HCT116 (cell line): ENCODE results near the gene SYNE1. TPM values are rescaled to one million over a fixed set of nuclear protein-coding genes. Genes with fewer than 3 reads are reported as not detected.
A peak's percentile ranks its signal among the peaks of the same experiment; 100 is the strongest.

Experiments used
- ATAC-seq: fragments of 200-7000 bp; cut with Tn5 transposase; 2 replicates; pipeline ENCODE4 v1.9.1; 2020; ENCODE audit warnings: mild to moderate bottlenecking, moderate library complexity
- BruUV-seq: library from RNA; stranded (reverse); fragments of 400-500 nt; replicated peaks from 2 replicates; lab custom pipeline; 2021; lab: Mats Ljungman, UMichigan
- CTCF ChIA-PET: fragments of 300-600 bp; sonication (Branson Sonifier 250); formaldehyde crosslinking; loops from one replicate; lab custom pipeline; 2021; ENCODE audit warnings: antibody characterized with exemption; lab: Charles Lee
- POLR2A ChIA-PET: fragments of 300-600, 350-600 bp; sonication (Branson Sonifier 250); formaldehyde crosslinking; loops from one replicate; lab custom pipeline; 2021; ENCODE audit warnings: antibody characterized with exemption; lab: Charles Lee
- RAD21 ChIA-PET, 2 experiments: fragments of 300-600 bp; sonication (Branson Sonifier 250); formaldehyde crosslinking; loops; one replicate each; lab custom pipeline; 2023; ENCODE audit warnings: low total read pairs in 2 of 2; ENCODE audit not compliant: uncharacterized antibody in 2 of 2, unreplicated experiment in 2 of 2, low non-redundant PET in 1 of 2; lab: Charles Lee
- DNase-seq: peaks from one replicate; pipeline ENCODE4 v3.0.0-alpha.2; 2010; ENCODE audit warnings: low read depth, low spot score
- H2AFZ ChIP-seq: fragments of 200-600 bp; shearing (Covaris generic), sonication (generic); 2 replicates; pipeline ENCODE4 v1.6.1; 2017; ENCODE audit warnings: low read depth, mixed run types, mixed read lengths, antibody characterized with exemption, low read length; ENCODE audit not compliant: poor library complexity, severe bottlenecking
- H3K27ac ChIP-seq: 2 replicates; pipeline ENCODE4 v1.5.1; 2012; ENCODE audit warnings: low read depth, low read length
- H3K27me3 ChIP-seq: fragments of 200-600 bp; sonication (generic); 2 replicates; pipeline ENCODE4 v1.6.1; 2016; ENCODE audit warnings: mixed run types, low read length, mixed read lengths; ENCODE audit not compliant: insufficient read depth
- H3K36me3 ChIP-seq, 2 experiments: fragments of 200-500 bp in 1 of 2; fragments of 200-600 bp in 1 of 2; sonication (Bioruptor generic) in 1 of 2; sonication (generic) in 1 of 2; 2 replicates each; pipeline versions ENCODE4 v1.5.1 to v1.6.1; 2014 to 2016; ENCODE audit warnings: low read length in 2 of 2, inconsistent platforms in 1 of 2, mixed read lengths in 1 of 2, mixed run types in 1 of 2; ENCODE audit not compliant: insufficient read depth in 2 of 2, control insufficient read depth in 1 of 2
- H3K4me1 ChIP-seq, 2 experiments: fragments of 200-600 bp in 1 of 2; sonication (generic) in 1 of 2; 2 replicates each; pipeline versions ENCODE4 v1.5.1 to v1.6.1; 2012 to 2017; ENCODE audit warnings: low read length in 2 of 2, inconsistent platforms in 1 of 2, mild to moderate bottlenecking in 1 of 2, mixed read lengths in 1 of 2, mixed run types in 1 of 2, moderate library complexity in 1 of 2; ENCODE audit not compliant: insufficient read depth in 2 of 2, control insufficient read depth in 1 of 2
- H3K4me2 ChIP-seq: fragments of 200-600 bp; sonication (generic); 2 replicates; pipeline ENCODE4 v1.6.1; 2017; ENCODE audit warnings: mixed run types, low read length, mixed read lengths
- H3K4me3 ChIP-seq, 2 experiments: fragments of 200-600 bp in 1 of 2; sonication (generic) in 1 of 2; replicated peaks in 1 of 2; 2 replicates each; pipeline ENCODE4 v1.5.1; 2011 to 2016; ENCODE audit warnings: low read length in 2 of 2, control low read depth in 1 of 2, low read depth in 1 of 2, mild to moderate bottlenecking in 1 of 2, mixed read lengths in 1 of 2, mixed run types in 1 of 2
- H3K79me2 ChIP-seq: fragments of 200-600 bp; sonication (generic); 2 replicates; pipeline ENCODE4 v1.6.1; 2017; ENCODE audit warnings: mild to moderate bottlenecking, mixed run types, low read length, moderate library complexity, mixed read lengths; ENCODE audit not compliant: insufficient read depth
- H3K9ac ChIP-seq: fragments of 200-600 bp; sonication (generic); 2 replicates; pipeline ENCODE4 v1.6.1; 2016; ENCODE audit warnings: low read length, mixed read lengths
- H3K9me2 ChIP-seq: fragments of 200-600 bp; sonication (generic), shearing (Covaris generic); 2 replicates; pipeline ENCODE4 v1.6.1; 2017; ENCODE audit warnings: mixed run types, mild to moderate bottlenecking, moderate library complexity; ENCODE audit not compliant: insufficient read depth
- H3K9me3 ChIP-seq, 2 experiments: fragments of 200-500 bp in 1 of 2; fragments of 200-600 bp in 1 of 2; sonication (Bioruptor generic) in 1 of 2; sonication (generic) in 1 of 2; 2 replicates each; pipeline ENCODE4 v1.6.1; 2014 to 2017; ENCODE audit warnings: low read length in 2 of 2, mixed read lengths in 2 of 2, inconsistent platforms in 1 of 2, low read depth in 1 of 2, mild to moderate bottlenecking in 1 of 2, mixed run types in 1 of 2, moderate library complexity in 1 of 2; ENCODE audit not compliant: control insufficient read depth in 1 of 2, insufficient read depth in 1 of 2
- H4K20me1 ChIP-seq: fragments of 200-600 bp; sonication (generic), shearing (Covaris generic); 2 replicates; pipeline ENCODE4 v1.6.1; 2017; ENCODE audit warnings: mixed run types, mild to moderate bottlenecking, moderate library complexity; ENCODE audit not compliant: insufficient read depth
- CEBPB ChIP-seq: IDR thresholded peaks from 2 replicates; pipeline ENCODE4 v1.6.1; 2012; ENCODE audit warnings: low read depth
- CTCF ChIP-seq, 3 experiments: fragments of 200-600 bp in 1 of 3; sonication (generic) in 1 of 3; IDR thresholded peaks in 2 of 3; conservative IDR thresholded peaks in 1 of 3; 2 replicates each; pipeline ENCODE4 v1.5.1; 2012 to 2017; ENCODE audit warnings: low read depth in 2 of 3, low read length in 2 of 3, antibody characterized with exemption in 1 of 3, borderline replicate concordance in 1 of 3, control low read depth in 1 of 3, mild to moderate bottlenecking in 1 of 3, mixed read lengths in 1 of 3, mixed run types in 1 of 3, moderate library complexity in 1 of 3; ENCODE audit not compliant: insufficient read depth in 1 of 3
- ELF1 ChIP-seq: IDR thresholded peaks from 2 replicates; pipeline ENCODE4 v1.6.1; 2012; ENCODE audit warnings: low read depth, borderline replicate concordance
- EZH2 ChIP-seq: fragments of 200-600 bp; sonication (generic); IDR thresholded peaks from 2 replicates; pipeline ENCODE4 v1.6.1; 2017; ENCODE audit warnings: antibody characterized with exemption, mixed run types
- POLR2A ChIP-seq: IDR thresholded peaks from 2 replicates; pipeline ENCODE4 v1.7.0; 2011; ENCODE audit warnings: borderline replicate concordance; ENCODE audit not compliant: insufficient read depth, insufficient read length; ENCODE audit errors: extremely low read depth
- SP1 ChIP-seq: IDR thresholded peaks from 2 replicates; pipeline ENCODE4 v1.6.1; 2012; ENCODE audit warnings: low read depth
- TCF7L2 ChIP-seq: IDR thresholded peaks from 2 replicates; pipeline ENCODE4 v1.7.0; 2011; ENCODE audit warnings: borderline replicate concordance, inconsistent platforms; ENCODE audit not compliant: insufficient read depth, insufficient read length; ENCODE audit errors: extremely low read depth
- YY1 ChIP-seq: IDR thresholded peaks from 2 replicates; pipeline ENCODE4 v1.6.1; 2011; ENCODE audit warnings: low read length, low read depth, moderate library complexity, mild to moderate bottlenecking; ENCODE audit not compliant: insufficient replicate concordance; ENCODE audit errors: extremely low read depth
- intact Hi-C: fragments of 100-400 bp; cut with micrococcal nuclease; formaldehyde crosslinking; loops from 2 replicates; pipeline ENCODE4 v1.10.0; 2022
- total RNA-seq: library from RNA; stranded (reverse); gene quantifications from one replicate; pipeline ENCODE4 v1.2.1, GENCODE V29; 2021; ENCODE audit not compliant: unreplicated experiment

Gene SYNE1
- total RNA-seq, 1 experiment from 2014 or later, result 5.4 TPM

- TF ChIP-seq CTCF (IDR thresholded peaks at IDR 0.05 in 2 of 3, conservative IDR thresholded peaks at IDR 0.05 in 1 of 3; ENCODE audit: borderline replicate concordance in 1 of 3, insufficient read depth in 1 of 3, low read depth in 2 of 3, low read length in 2 of 3) (no peak), POLR2A (no peak), EZH2 (no peak)
- TF ChIP-seq, all 23 proteins: peak for 0
These were observed 547.2 kb downstream of the SYNE1 start (continued) for GRCh38 chr6:152089992-152090391.

GRCh38 chr6:152087701-152088100 is 549.5 kb downstream of the SYNE1 start:
- H3K27ac ChIP-seq, result no peak overlapping the region
- no peak for TF ChIP-seq CEBPB
- TF ChIP-seq, all 23 proteins: peak for 0
- Histone ChIP-seq H3K79me2 (no peaks in the 10 kb centered on the region), H3K9ac (no peak overlapping the region), H3K9me2 (no peaks in the 10 kb centered on the region; the same call in 1 of the 2 replicates), H3K4me2 (0 out of 2 replicates have a peak overlapping the region, but pooled peaks have one; percentile 4), H3K4me3 (no peak overlapping the region), H3K36me3 (no peaks in the 10 kb centered on the region), H3K27me3 (no peaks in the 10 kb centered on the region), H4K20me1 (no peaks in the 10 kb centered on the region), H2AFZ (peak overlapping the region; percentile 30), H3K9me3 (no peaks in the 10 kb centered on the region), H3K4me1 (peaks cover 0 to 32% of the 10 kb centered on the region in 2 experiments; a peak in 2 of 4 replicates)
- ChIA-PET RAD21 (no interaction called here), POLR2A (no interaction called here), CTCF (interaction anchor here (1.0 kb wide), 1 partner anchor 323 kb away, joined by 3 read pairs; no protein-coding TSS in a partner anchor)
- no TSS peak for BruUV-seq
- no peak for ATAC-seq
- DNase-seq, result no peak
- intact Hi-C loops, result no loop called here

GRCh38 chr6:152087096-152087495 is 550.1 kb downstream of the SYNE1 start:
- no peak overlapping the region for H3K27ac ChIP-seq
- intact Hi-C loops, result no loop called here
- no TSS peak for BruUV-seq
- CTCF ChIA-PET, result interaction anchor here (1.0 kb wide), 1 partner anchor 322 kb away, joined by 3 read pairs; no protein-coding TSS in a partner anchor
- H3K36me3 ChIP-seq, result no peaks in the 10 kb centered on the region
- 0 out of 2 replicates have a peak, but pooled peaks have one; percentile 9 for TF ChIP-seq SP1
- no peak for TF ChIP-seq TCF7L2
- TF ChIP-seq CTCF (IDR thresholded peaks at IDR 0.05 in 2 of 3, conservative IDR thresholded peaks at IDR 0.05 in 1 of 3; ENCODE audit: borderline replicate concordance in 1 of 3, insufficient read depth in 1 of 3, low read depth in 2 of 3, low read length in 2 of 3), result no peak
- TF ChIP-seq YY1, result no peak
- no peak for TF ChIP-seq ELF1
- no peak for TF ChIP-seq CEBPB
- H3K4me2 ChIP-seq, result 0 out of 2 replicates have a peak overlapping the region, but pooled peaks have one; percentile 4
- H3K4me3 ChIP-seq, result no peak overlapping the region
- RAD21 ChIA-PET, result no interaction called here
- H3K9ac ChIP-seq, result no peak overlapping the region
- no peaks in the 10 kb centered on the region for H3K79me2 ChIP-seq
- no peaks in the 10 kb centered on the region for H3K27me3 ChIP-seq
- ATAC-seq, result no peak
- no peak for DNase-seq
- no peaks in the 10 kb centered on the region for H3K9me3 ChIP-seq
- peaks cover 0 to 32% of the 10 kb centered on the region in 2 experiments; a peak in 2 of 4 replicates for H3K4me1 ChIP-seq
- no peaks in the 10 kb centered on the region for H4K20me1 ChIP-seq
- H3K9me2 ChIP-seq, result no peaks in the 10 kb centered on the region; the same call in 1 of the 2 replicates
- peak overlapping the region; percentile 30 for H2AFZ ChIP-seq
- POLR2A ChIA-PET, result no interaction called here
